ENCODE results near the gene CKLF.
"Not testable (repeated sequence)": the region's sequence is repeated elsewhere in the genome, so short reads cannot be mapped to it uniquely, and the experiment has no call there.

The CKLF gene

GRCh38 chr16:66552286-66553177 lies at the start of gene CKLF:
CKLF (plus strand) TSS chr16:66552576; CDS start chr16:66552716, 140 bp downstream.
- peak; percentile 75 for DNase-seq (ENCODE audit: low read depth, low spot score)

GRCh38 chr16:66503030-66503429 lies 49.3 kb upstream of the CKLF start:
- DNase-seq (ENCODE audit: low read depth, low spot score), result no peak

GRCh38 chr16:66503612-66504011 lies 48.8 kb upstream of the CKLF start:
- DNase-seq (ENCODE audit: low read depth, low spot score), result no peak

GRCh38 chr16:66507731-66508239 lies 44.6 kb upstream of the CKLF start:
- DNase-seq (ENCODE audit: low read depth, low spot score), result no peak

- no peak for DNase-seq (ENCODE audit: low read depth, low spot score)
These were observed 44.0 kb upstream of the CKLF start for GRCh38 chr16:66508248-66508913.

GRCh38 chr16:66508914-66509496 lies 43.4 kb upstream of the CKLF start:
- no peak for DNase-seq (ENCODE audit: low read depth, low spot score)

- DNase-seq (ENCODE audit: low read depth, low spot score), result no peak
These were observed 42.8 kb upstream of the CKLF start for GRCh38 chr16:66509576-66509975.

- DNase-seq (ENCODE audit: low read depth, low spot score), result no peak
These were observed 42.1 kb upstream of the CKLF start for GRCh38 chr16:66510298-66510697.

GRCh38 chr16:66510711-66511601 lies 41.4 kb upstream of the CKLF start:
- no peak for DNase-seq (ENCODE audit: low read depth, low spot score)

- DNase-seq (ENCODE audit: low read depth, low spot score), result no peak
These were observed 40.6 kb upstream of the CKLF start for GRCh38 chr16:66511602-66512271.

GRCh38 chr16:66512272-66513110 lies 39.9 kb upstream of the CKLF start:
- DNase-seq (ENCODE audit: low read depth, low spot score), result no peak

GRCh38 chr16:66513111-66513723 lies 39.2 kb upstream of the CKLF start:
- DNase-seq (ENCODE audit: low read depth, low spot score), result no peak

- DNase-seq (ENCODE audit: low read depth, low spot score), result not testable (repeated sequence)
These were observed 38.0 kb upstream of the CKLF start for GRCh38 chr16:66514391-66514790.

GRCh38 chr16:66514980-66515595 lies 37.3 kb upstream of the CKLF start:
- not testable (repeated sequence) for DNase-seq (ENCODE audit: low read depth, low spot score)

- DNase-seq (ENCODE audit: low read depth, low spot score), result no peak
These were observed 36.5 kb upstream of the CKLF start for GRCh38 chr16:66515596-66516508.

GRCh38 chr16:66516509-66516807 lies 35.9 kb upstream of the CKLF start:
- no peak for DNase-seq (ENCODE audit: low read depth, low spot score)

- DNase-seq (ENCODE audit: low read depth, low spot score), result peak; percentile 28
These were observed 35.4 kb upstream of the CKLF start for GRCh38 chr16:66516808-66517585.
